ENCODE measurements around the gene CKAP5.
"Not testable (repeated sequence)": the region's sequence is repeated elsewhere in the genome, so short reads cannot be mapped to it uniquely, and the experiment has no call there.

Gene CKAP5

GRCh38 chr11:46836431-46836830, 9.6 kb downstream of the CKAP5 start:
- H3K27ac Mint-ChIP-seq: no peak overlapping the region

GRCh38 chr11:46835897-46836296, 10.2 kb downstream of the CKAP5 start:
- H3K36me3 Mint-ChIP-seq (ENCODE audit: low read depth): peaks cover 18% of the 10 kb centered on the region
- peaks cover 15% of the 10 kb centered on the region for H3K4me1 Mint-ChIP-seq (ENCODE audit: low read depth)
- H3K9me3 Mint-ChIP-seq: no peaks in the 10 kb centered on the region
- H3K27me3 Mint-ChIP-seq: no peaks in the 10 kb centered on the region
- no peak overlapping the region for H3K27ac Mint-ChIP-seq
- H3K4me3 Mint-ChIP-seq: no peak overlapping the region

More at GRCh38 chr11:46836431-46836830, 9.6 kb downstream of the CKAP5 start:
- no peak overlapping the region for H3K4me3 Mint-ChIP-seq
- no peaks in the 10 kb centered on the region for H3K9me3 Mint-ChIP-seq
- H3K4me1 Mint-ChIP-seq (ENCODE audit: low read depth): peaks cover 15% of the 10 kb centered on the region
- peaks cover 21% of the 10 kb centered on the region for H3K36me3 Mint-ChIP-seq (ENCODE audit: low read depth)
- no peaks in the 10 kb centered on the region for H3K27me3 Mint-ChIP-seq

- no peak overlapping the region for H3K27ac Mint-ChIP-seq
- peaks cover 20% of the 10 kb centered on the region for H3K36me3 Mint-ChIP-seq (ENCODE audit: low read depth)
- no peaks in the 10 kb centered on the region for H3K9me3 Mint-ChIP-seq
- peaks cover 15% of the 10 kb centered on the region for H3K4me1 Mint-ChIP-seq (ENCODE audit: low read depth)
- H3K27me3 Mint-ChIP-seq: no peaks in the 10 kb centered on the region
- H3K4me3 Mint-ChIP-seq: no peak overlapping the region
Observed at GRCh38 chr11:46834821-46835220, 11.3 kb downstream of the CKAP5 start.

- no peaks in the 10 kb centered on the region for H3K9me3 Mint-ChIP-seq
- no peak overlapping the region for H3K4me3 Mint-ChIP-seq
- H3K4me1 Mint-ChIP-seq (ENCODE audit: low read depth): peaks cover 9% of the 10 kb centered on the region
- H3K27me3 Mint-ChIP-seq: no peaks in the 10 kb centered on the region
- peaks cover 13% of the 10 kb centered on the region for H3K36me3 Mint-ChIP-seq (ENCODE audit: low read depth)
- H3K27ac Mint-ChIP-seq: no peak overlapping the region
Observed at GRCh38 chr11:46832511-46833214, 13.4 kb downstream of the CKAP5 start.

DNA sequence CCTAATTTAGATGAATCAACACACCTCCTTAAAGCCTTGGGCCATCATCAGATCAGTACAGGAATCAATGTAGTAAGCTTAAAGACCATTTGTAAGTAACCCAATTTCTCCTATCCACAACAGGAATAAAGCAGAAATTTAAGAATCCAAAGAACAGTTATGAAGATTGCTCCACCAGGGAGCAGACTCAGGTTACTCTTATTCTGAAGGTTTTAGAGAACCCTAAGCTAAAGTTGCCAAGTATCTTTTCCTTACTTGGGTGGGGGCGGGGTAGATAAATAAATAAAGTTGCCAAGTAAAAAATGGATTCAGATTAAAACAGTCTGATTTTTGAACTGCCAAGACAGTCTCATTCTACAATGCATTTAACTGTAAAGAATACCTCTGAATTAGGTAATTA, 18.1 kb downstream of the CKAP5 start:
- peaks cover 23% of the 10 kb centered on the region for H3K4me1 Mint-ChIP-seq (ENCODE audit: low read depth)
- H3K27me3 Mint-ChIP-seq: no peaks in the 10 kb centered on the region
- H3K4me3 Mint-ChIP-seq: no peak overlapping the region
- no peak overlapping the region for H3K27ac Mint-ChIP-seq
- H3K36me3 Mint-ChIP-seq (ENCODE audit: low read depth): peaks cover 11% of the 10 kb centered on the region
- H3K9me3 Mint-ChIP-seq: no peaks in the 10 kb centered on the region

DNA sequence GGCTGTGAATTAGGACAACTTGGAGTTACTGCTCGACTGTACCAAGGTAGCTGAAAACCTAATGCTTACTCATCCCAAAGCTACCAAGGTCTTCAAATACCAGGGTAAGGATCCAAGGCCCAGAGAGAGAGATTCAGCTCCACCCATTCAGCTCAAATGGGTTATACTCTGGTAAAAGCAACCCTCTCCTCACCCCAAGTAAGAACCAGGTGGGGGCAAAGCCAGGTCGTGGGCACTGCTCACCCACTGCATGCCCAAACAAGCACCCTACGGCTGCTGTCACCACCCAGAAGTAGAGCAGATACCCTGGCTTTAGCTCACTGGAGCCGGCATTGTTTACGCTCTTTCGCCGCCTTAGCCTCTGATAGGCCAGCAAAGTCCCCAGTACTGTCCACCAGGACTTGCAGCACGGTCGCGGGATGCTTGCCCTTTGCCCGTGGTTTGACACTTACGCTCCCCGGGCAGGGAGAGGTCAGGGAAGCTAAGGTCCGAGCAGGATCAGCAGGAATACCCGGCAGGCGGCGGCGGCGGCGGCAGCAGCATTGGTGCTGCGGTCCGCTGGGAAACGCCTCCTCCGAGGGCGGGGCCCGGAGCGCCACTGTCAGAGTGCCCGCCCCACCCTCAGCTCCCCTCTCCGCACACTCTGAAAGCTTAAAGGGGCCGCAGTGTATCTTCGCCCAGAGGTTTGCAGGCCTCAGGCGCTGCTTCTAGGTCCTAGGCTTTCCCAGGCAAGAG, 19.6 kb downstream of the CKAP5 start:
- H3K27me3 Mint-ChIP-seq: no peaks in the 10 kb centered on the region
- H3K4me1 Mint-ChIP-seq (ENCODE audit: low read depth): peaks cover 22% of the 10 kb centered on the region
- peak overlapping the region; percentile 75 for H3K4me3 Mint-ChIP-seq
- H3K9me3 Mint-ChIP-seq: no peaks in the 10 kb centered on the region
- H3K36me3 Mint-ChIP-seq (ENCODE audit: low read depth): peaks cover 4% of the 10 kb centered on the region
- no peak overlapping the region for H3K27ac Mint-ChIP-seq

DNA sequence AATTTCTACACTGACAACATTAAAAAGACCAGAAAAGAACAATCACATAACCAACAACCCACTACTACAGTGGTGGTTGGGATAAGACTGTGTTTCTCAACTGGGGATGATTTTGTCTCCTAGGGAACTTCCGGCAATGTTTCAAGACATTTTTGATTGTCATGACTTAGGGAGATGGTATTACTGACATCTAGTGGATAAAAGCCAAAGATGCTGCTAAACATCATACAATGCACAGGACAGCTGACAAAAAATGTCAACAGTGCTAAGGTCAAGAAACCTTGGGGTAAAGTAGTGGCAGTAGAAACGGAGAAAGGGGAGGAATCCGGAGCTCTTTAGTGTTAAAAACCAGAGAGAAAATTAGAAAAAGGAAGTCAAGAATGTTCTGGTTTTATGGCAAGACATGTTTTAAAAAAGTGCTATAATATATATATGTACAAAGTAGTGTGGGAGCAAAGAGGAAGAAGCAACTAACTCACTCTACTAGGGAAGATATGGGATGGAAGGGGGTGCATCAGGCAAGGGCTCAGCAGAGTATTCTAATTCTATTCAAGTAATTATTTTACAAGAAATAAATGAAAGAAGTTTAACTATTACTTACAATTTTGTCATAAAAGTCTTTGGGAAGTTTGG, 37.2 kb downstream of the CKAP5 start:
- peaks cover 63% of the 10 kb centered on the region for H3K36me3 Mint-ChIP-seq (ENCODE audit: low read depth)
- H3K9me3 Mint-ChIP-seq: no peaks in the 10 kb centered on the region

GRCh38 chr11:46801694-46802470, 44.2 kb downstream of the CKAP5 start:
- Mint-ChIP-seq H3K27me3 (no peaks in the 10 kb centered on the region), H3K4me3 (no peak overlapping the region), H3K9me3 (no peaks in the 10 kb centered on the region), H3K36me3 (ENCODE audit: low read depth) (peaks cover 63% of the 10 kb centered on the region), H3K27ac (no peak overlapping the region), H3K4me1 (ENCODE audit: low read depth) (no peaks in the 10 kb centered on the region)

More for the DNA sequence above, 37.2 kb downstream of the CKAP5 start:
- Mint-ChIP-seq H3K4me3 (no peak overlapping the region), H3K4me1 (ENCODE audit: low read depth) (no peaks in the 10 kb centered on the region), H3K27ac (no peak overlapping the region), H3K27me3 (no peaks in the 10 kb centered on the region)

- Mint-ChIP-seq H3K9me3 (no peaks in the 10 kb centered on the region), H3K4me1 (ENCODE audit: low read depth) (no peaks in the 10 kb centered on the region), H3K4me3 (no peak overlapping the region), H3K36me3 (ENCODE audit: low read depth) (peaks cover 58% of the 10 kb centered on the region), H3K27ac (no peak overlapping the region), H3K27me3 (no peaks in the 10 kb centered on the region)
Observed at GRCh38 chr11:46800177-46800576, 45.9 kb downstream of the CKAP5 start.

- not testable (repeated sequence) for H3K4me1 Mint-ChIP-seq (ENCODE audit: low read depth); H3K4me3 Mint-ChIP-seq; H3K27me3 Mint-ChIP-seq; H3K9me3 Mint-ChIP-seq; H3K27ac Mint-ChIP-seq
- peaks cover 60% of the 10 kb centered on the region for H3K36me3 Mint-ChIP-seq (ENCODE audit: low read depth)
Observed at GRCh38 chr11:46799725-46800124, 46.4 kb downstream of the CKAP5 start.

GRCh38 chr11:46778416-46778815, 67.7 kb downstream of the CKAP5 start:
- H3K4me3 Mint-ChIP-seq: no peak overlapping the region
- no peaks in the 10 kb centered on the region for H3K9me3 Mint-ChIP-seq
- no peaks in the 10 kb centered on the region for H3K4me1 Mint-ChIP-seq (ENCODE audit: low read depth)
- peaks cover 65% of the 10 kb centered on the region for H3K36me3 Mint-ChIP-seq (ENCODE audit: low read depth)
- no peak overlapping the region for H3K27ac Mint-ChIP-seq
- no peaks in the 10 kb centered on the region for H3K27me3 Mint-ChIP-seq

DNA sequence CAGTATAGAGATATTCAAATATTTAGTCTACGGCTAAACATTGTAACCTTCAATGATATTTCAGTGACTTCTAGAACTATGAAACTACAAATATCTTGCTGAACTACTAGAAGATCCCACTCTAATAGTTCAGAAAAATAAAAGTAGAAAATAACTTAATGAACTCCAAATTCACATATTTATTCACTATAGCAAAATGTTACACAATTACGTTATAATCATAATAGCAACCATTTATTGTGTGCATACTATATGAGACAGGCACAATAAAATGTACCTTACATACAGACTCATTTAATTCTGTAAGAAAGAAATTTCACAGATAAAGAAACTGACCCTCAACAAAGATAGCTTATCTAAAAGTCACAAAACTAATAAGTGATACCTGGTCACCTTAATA, 69.2 kb downstream of the CKAP5 start:
- H3K36me3 Mint-ChIP-seq (ENCODE audit: low read depth): peaks cover 77% of the 10 kb centered on the region
- no peaks in the 10 kb centered on the region for H3K4me1 Mint-ChIP-seq (ENCODE audit: low read depth)
- H3K4me3 Mint-ChIP-seq: no peak overlapping the region
- H3K9me3 Mint-ChIP-seq: no peaks in the 10 kb centered on the region
- H3K27ac Mint-ChIP-seq: no peak overlapping the region
- no peaks in the 10 kb centered on the region for H3K27me3 Mint-ChIP-seq

- H3K9me3 Mint-ChIP-seq: no peaks in the 10 kb centered on the region
- H3K4me3 Mint-ChIP-seq: no peak overlapping the region
- no peaks in the 10 kb centered on the region for H3K27me3 Mint-ChIP-seq
- H3K36me3 Mint-ChIP-seq (ENCODE audit: low read depth): peaks cover 57% of the 10 kb centered on the region
- H3K27ac Mint-ChIP-seq: no peak overlapping the region
- no peaks in the 10 kb centered on the region for H3K4me1 Mint-ChIP-seq (ENCODE audit: low read depth)
Observed at GRCh38 chr11:46769636-46770221, 76.4 kb downstream of the CKAP5 start.

DNA sequence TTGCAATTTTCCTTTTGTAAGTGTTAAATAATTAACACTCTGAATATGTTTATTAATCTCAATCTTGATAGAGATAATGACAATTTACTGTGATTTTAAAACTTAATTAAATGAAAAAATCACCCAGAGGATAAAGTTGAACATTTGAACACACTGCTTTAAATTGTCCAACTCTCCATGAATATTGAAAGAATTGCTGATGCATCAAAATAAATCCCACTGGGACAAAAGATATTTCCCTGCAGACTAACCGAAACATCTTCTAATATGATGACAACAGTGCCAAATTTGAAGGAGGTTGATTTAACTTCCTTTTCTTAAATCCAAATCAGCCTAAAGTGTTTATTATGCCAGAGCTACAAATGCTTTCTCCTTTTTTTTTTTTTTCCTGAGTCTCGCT, 79.4 kb downstream of the CKAP5 start:
- no peak overlapping the region for H3K4me3 Mint-ChIP-seq
- peaks cover 57% of the 10 kb centered on the region for H3K36me3 Mint-ChIP-seq (ENCODE audit: low read depth)
- H3K9me3 Mint-ChIP-seq: no peaks in the 10 kb centered on the region
- no peaks in the 10 kb centered on the region for H3K4me1 Mint-ChIP-seq (ENCODE audit: low read depth)
- no peak overlapping the region for H3K27ac Mint-ChIP-seq
- no peaks in the 10 kb centered on the region for H3K27me3 Mint-ChIP-seq

Measured in stimulated activated naive CD8-positive, alpha-beta T cell treated with anti-CD3 and anti-CD28 coated beads, Interleukin-15, Interleukin-2, amounts not matched to agents 100 ng/mL and 50 ng/mL, for 24 hours (primary cell).